Retinal pigment epithelial cell (primary cell): Measurements from ENCODE around the gene SACS.

ENCODE experiments used
- DNase-seq: peaks from one replicate; pipeline ENCODE4 v3.0.0-alpha.2; 2010; ENCODE audit warnings: low read depth
- H3K4me3 ChIP-seq: 2 replicates; pipeline ENCODE4 v1.5.1; 2011; ENCODE audit warnings: mild to moderate bottlenecking, low read length, control low read depth, moderate library complexity
- TF ChIP-seq, protein P1 (sequence below): conservative IDR thresholded peaks from 2 replicates; pipeline ENCODE4 v1.5.1; 2011; ENCODE audit warnings: low read depth, low read length, control low read depth, inconsistent platforms

The SACS gene

DNA sequence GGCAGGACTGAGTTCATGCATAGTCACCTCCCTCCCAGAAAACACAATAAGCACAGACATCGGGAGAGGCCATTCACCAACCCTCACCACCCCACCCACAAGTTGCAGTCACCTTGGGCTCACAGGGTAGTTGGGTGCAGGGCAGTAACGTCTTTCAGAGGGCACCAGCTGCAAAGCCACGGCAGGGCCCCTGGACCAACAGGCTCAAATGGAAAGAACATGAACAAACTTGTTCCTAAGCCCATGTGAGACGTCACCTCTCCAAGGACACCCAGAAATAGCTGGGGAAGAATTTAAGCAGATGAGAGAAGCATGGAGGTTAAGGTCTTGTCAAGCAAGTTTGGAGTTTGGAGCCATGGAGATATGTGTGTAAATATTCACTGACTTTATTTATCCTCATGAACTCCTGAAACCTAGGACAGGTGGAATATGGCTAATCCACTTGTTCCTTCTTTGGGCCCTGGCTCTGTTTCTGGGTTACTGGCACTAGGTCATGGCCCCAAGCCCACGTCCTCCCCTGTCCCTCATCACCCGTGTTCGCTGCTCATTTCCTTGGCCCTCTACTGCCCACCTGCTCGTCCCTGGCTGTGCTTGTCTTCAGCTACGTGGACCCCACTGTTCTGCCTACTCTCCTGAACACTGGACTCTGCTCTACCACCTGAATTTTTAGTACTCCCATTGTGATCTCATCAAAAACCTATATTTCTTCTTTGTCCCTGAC, 40.4 kb downstream of the SACS start:
- H3K4me3 ChIP-seq, result no peak overlapping the region
- DNase-seq, result no peak
- TF ChIP-seq, protein P1, sequence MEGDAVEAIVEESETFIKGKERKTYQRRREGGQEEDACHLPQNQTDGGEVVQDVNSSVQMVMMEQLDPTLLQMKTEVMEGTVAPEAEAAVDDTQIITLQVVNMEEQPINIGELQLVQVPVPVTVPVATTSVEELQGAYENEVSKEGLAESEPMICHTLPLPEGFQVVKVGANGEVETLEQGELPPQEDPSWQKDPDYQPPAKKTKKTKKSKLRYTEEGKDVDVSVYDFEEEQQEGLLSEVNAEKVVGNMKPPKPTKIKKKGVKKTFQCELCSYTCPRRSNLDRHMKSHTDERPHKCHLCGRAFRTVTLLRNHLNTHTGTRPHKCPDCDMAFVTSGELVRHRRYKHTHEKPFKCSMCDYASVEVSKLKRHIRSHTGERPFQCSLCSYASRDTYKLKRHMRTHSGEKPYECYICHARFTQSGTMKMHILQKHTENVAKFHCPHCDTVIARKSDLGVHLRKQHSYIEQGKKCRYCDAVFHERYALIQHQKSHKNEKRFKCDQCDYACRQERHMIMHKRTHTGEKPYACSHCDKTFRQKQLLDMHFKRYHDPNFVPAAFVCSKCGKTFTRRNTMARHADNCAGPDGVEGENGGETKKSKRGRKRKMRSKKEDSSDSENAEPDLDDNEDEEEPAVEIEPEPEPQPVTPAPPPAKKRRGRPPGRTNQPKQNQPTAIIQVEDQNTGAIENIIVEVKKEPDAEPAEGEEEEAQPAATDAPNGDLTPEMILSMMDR, result no peak

DNA sequence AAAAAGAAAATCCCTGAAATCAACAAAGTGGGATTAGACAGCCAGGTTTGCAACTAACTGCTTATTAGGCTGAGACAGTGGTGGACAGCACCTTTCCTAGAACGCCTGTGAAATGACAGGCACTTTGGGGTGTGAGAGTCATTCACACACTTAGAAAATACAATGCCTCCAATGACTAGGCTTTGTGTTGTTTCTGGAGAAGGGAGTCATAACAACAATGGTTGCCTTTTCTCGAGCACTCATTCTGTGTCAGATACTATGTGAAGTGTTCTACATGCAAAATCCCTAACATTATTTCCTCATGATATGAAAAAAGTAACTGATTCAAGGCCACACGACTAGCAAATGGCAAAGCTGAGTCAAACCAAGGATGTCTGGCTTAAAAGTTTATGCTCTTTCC, 41.2 kb downstream of the SACS start:
- no peak for DNase-seq
- H3K4me3 ChIP-seq, result no peak overlapping the region
- TF ChIP-seq, protein P1, result no peak

DNA sequence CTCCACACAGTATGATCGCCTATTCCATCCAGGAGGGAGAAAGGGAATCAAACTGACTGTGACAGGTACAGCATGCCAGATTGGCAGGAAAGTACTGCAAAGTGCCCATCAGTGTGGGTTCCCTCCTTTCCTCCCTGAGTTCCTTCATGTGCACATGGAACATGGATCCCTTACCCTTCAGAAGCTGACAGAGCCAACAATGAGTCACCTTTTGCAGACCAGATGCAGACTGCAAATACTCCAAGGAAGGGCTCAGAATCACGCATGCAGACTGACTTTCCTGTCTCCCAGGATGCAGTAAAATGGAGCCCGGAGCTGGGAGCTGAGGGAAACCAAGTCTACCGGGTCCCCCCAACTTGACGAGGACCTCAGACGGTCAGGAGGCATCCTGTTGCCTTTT, 41.8 kb downstream of the SACS start:
- H3K4me3 ChIP-seq, result no peak overlapping the region
- TF ChIP-seq, protein P1, result no peak
- DNase-seq, result no peak

DNA sequence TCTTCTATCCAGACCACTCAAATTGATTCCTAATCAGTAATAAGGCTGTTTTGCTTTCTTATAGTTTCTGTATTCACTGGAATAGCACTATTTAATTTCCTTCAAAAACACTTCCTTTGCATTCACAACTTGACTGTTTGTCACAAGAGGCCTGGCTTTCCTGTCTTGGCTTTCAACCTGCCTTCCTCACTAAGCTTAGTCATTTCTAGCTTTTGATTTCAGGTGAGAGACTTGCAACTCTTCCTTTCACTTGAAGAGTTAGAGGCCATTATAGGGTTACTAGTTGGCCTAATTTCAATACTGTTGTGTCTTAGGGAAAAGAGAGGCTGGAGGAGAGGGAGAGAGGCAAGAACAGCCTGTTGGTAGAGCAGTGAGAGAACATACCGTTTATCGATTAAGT, 47.0 kb downstream of the SACS start:
- TF ChIP-seq, protein P1, result no peak
- no peak for DNase-seq
- H3K4me3 ChIP-seq, result no peak overlapping the region

DNA sequence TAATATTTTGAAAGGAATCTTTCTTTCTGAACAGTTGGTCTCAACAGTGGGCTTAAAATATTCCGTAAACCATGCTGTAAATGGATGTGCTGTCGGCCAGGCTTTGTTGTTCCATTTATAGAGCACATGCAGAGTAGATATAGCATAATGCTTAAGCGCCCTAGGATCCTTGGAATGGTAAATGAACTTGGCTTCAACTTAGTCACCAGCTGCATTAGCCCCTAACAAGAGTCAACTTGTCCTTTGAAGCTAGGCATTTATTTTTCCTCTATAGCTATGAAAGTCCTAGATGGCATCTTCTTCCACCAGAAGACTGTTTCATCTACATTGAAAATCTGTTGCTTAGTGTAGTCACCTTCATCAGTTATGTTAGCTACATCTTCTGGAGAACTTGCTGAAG, 47.6 kb downstream of the SACS start:
- DNase-seq, result no peak
- TF ChIP-seq, protein P1, result no peak

DNA sequence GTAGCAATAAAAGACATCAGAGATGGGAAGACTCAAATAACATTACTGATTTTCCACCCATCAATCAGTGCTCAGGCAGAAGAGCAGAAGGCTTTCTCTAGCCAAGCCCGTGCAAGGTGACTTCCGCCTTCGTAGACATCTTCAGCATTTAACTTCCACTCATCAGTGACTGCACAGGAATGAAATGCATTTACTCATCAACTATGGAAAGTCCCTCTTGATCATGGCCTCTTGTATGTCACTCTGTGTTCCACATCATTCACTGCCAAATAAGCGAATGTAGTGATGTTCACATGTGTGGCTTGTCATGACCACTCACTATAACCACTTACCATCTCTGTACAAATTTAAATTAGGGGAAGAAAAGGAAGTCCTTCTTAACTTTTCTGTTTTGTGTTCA, 49.4 kb downstream of the SACS start:
- no peak for DNase-seq
- TF ChIP-seq, protein P1, result no peak

More for the DNA sequence above, 47.6 kb downstream of the SACS start:
- H3K4me3 ChIP-seq, result no peak overlapping the region

DNA sequence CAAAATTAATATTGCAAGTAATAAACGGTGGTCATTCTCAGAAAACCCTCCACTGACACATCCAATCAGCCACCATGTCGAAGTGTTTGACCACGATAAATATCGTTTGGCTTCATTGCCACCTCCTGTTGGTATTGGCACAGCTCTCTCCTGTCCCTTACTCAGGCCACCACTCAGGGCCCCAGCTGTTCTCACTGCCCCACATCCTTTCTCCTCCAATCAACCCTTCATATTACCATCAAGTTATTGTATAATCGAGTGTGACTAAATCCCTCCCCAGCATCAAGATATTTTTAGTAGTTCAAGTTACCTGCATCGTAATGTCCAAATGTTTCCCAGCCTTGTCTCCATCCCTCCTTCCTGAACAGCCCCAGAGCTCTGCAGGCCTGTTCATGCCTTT, 50.4 kb downstream of the SACS start:
- TF ChIP-seq, protein P1, result no peak
- DNase-seq, result no peak
- no peak overlapping the region for H3K4me3 ChIP-seq

More for the DNA sequence above, 49.4 kb downstream of the SACS start:
- no peak overlapping the region for H3K4me3 ChIP-seq
